ENCODE data around the gene CARD19.

DNA sequence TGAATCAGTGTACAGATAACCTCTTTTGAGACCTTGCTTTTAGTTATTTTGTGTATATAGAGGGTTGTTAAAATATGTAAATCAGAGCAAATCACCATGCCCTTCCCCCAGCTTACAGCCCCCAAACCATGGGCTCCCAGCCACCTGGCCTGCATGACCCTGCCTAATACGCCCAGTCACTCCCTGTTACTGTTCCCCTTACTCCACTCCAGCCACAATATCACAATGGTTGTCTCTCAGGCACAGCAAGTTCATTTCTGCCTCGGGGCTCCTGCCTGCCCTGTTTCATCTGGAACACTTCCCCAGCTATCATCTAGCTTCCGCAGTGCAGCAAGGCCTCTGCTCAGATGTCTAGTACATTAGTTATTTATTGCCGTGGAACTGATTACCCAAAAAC lies 5.0 kb upstream of the CARD19 start:
- TF ChIP-seq ZNF2 (tag by site-specific recombination; IDR thresholded peaks at IDR 0.05): no peak
- TF ChIP-seq ZNF555 (tag by site-specific recombination; conservative IDR thresholded peaks at IDR 0.05): no peak
- TF ChIP-seq, protein P1, sequence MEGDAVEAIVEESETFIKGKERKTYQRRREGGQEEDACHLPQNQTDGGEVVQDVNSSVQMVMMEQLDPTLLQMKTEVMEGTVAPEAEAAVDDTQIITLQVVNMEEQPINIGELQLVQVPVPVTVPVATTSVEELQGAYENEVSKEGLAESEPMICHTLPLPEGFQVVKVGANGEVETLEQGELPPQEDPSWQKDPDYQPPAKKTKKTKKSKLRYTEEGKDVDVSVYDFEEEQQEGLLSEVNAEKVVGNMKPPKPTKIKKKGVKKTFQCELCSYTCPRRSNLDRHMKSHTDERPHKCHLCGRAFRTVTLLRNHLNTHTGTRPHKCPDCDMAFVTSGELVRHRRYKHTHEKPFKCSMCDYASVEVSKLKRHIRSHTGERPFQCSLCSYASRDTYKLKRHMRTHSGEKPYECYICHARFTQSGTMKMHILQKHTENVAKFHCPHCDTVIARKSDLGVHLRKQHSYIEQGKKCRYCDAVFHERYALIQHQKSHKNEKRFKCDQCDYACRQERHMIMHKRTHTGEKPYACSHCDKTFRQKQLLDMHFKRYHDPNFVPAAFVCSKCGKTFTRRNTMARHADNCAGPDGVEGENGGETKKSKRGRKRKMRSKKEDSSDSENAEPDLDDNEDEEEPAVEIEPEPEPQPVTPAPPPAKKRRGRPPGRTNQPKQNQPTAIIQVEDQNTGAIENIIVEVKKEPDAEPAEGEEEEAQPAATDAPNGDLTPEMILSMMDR (tag by site-specific recombination; IDR thresholded peaks at IDR 0.05): no peak

Data from HEK293 (cell line).